Tibial artery (tissue), 4 donors: ENCODE results near the gene CDC16.

Source experiments
- DNase-seq, 2 donors: peaks; one replicate each; pipeline ENCODE4 v3.0.0-alpha.2; 2019
- H3K27ac ChIP-seq, 2 donors: fragments of 200-600 bp; sonication (generic) in 1 of 2; 1 replicate in 1 of 2; 2 replicates in 1 of 2; pipeline ENCODE4 v1.5.1; 2018 to 2019; ENCODE audit warnings: mild to moderate bottlenecking in 1 of 2
- H3K27me3 ChIP-seq, 2 donors: fragments of 200-600 bp; sonication (generic) in 1 of 2; one replicate each; pipeline versions ENCODE4 v1.5.1 to v1.6.0; 2016 to 2019
- H3K36me3 ChIP-seq, 3 donors: fragments of 200-600 bp; sonication (generic) in 2 of 3; one replicate each; pipeline ENCODE4 v1.5.1; 2016 to 2019; ENCODE audit warnings: mild to moderate bottlenecking in 2 of 3
- H3K4me1 ChIP-seq, 4 donors: fragments of 200-600 bp; sonication (generic) in 2 of 4; 1 replicate in 3 of 4; 2 replicates in 1 of 4; pipeline ENCODE4 v1.5.1; 2016 to 2019
- H3K4me3 ChIP-seq, 2 donors: fragments of 200-600 bp; sonication (generic) in 1 of 2; 1 replicate in 1 of 2; 2 replicates in 1 of 2; pipeline ENCODE4 v1.5.1; 2018 to 2019; ENCODE audit warnings: mild to moderate bottlenecking in 2 of 2
- H3K9me3 ChIP-seq, 3 donors: fragments of 200-600 bp; sonication (generic) in 1 of 3; one replicate each; pipeline ENCODE4 v1.5.1; 2016 to 2019
- CTCF ChIP-seq, 2 experiments: fragments of 200-600 bp in 1 of 2; fragments of 450-650 bp in 1 of 2; IDR thresholded peaks; one replicate each; pipeline ENCODE4 v1.5.1; 2017 to 2019; ENCODE audit warnings: antibody characterized with exemption in 2 of 2, mild to moderate bottlenecking in 1 of 2, moderate library complexity in 1 of 2
- intact Hi-C: fragments of 100-400 bp; cut with DNase I; formaldehyde crosslinking; loops from one replicate; pipeline ENCODE4 v1.15.0; 2023; ENCODE audit warnings: low total_unique reads

The CDC16 gene

GRCh38 chr13:114311908-114312307, 77.2 kb downstream of the CDC16 start:
- H3K4me3 ChIP-seq: no peak overlapping the region
- H3K4me1 ChIP-seq: peaks cover 0 to 26% (median 20%) of the 10 kb centered on the region in 4 donors
- no peaks in the 10 kb centered on the region for H3K27me3 ChIP-seq
- H3K9me3 ChIP-seq: no peaks in the 10 kb centered on the region
- no peak for TF ChIP-seq CTCF (IDR thresholded peaks at IDR 0.05)
- intact Hi-C loops: no loop called here
- H3K36me3 ChIP-seq: peaks cover under 1 to 3% (median 2%) of the 10 kb centered on the region in 3 donors
- DNase-seq: no peak
- no peak overlapping the region for H3K27ac ChIP-seq

- H3K4me3 ChIP-seq: peak overlapping the region; percentile 69 to 85
Measured at GRCh38 chr13:114313061-114313860, 78.6 kb downstream of the CDC16 start.

GRCh38 chr13:114314074-114314912, 79.6 kb downstream of the CDC16 start, which contains the start of gene CHAMP1:
Gene CHAMP1, plus strand, starts transcription at chr13:114314503. Its CDS starts 9,340 bp downstream, at chr13:114323843.
- H3K27ac ChIP-seq: peak within 1 kb of the TSS; percentile 83 to 89
- H3K4me3 ChIP-seq: peak within 1 kb of the TSS; percentile 69 to 85
- H3K36me3 ChIP-seq: no peaks in the 10 kb centered on the region
- no peaks in the 10 kb centered on the region for H3K9me3 ChIP-seq
- H3K27me3 ChIP-seq: no peaks in the 10 kb centered on the region
- peaks cover 0 to 49% (median 35%) of the 10 kb centered on the region in 4 donors for H3K4me1 ChIP-seq
- peak; percentile 93 to 98 for DNase-seq
- intact Hi-C loops: no loop called here
- TF ChIP-seq CTCF (IDR thresholded peaks at IDR 0.05): no peak

More at GRCh38 chr13:114313061-114313860, 78.6 kb downstream of the CDC16 start:
- intact Hi-C loops: no loop called here
- no peak for DNase-seq
- Histone ChIP-seq H3K27ac (peak overlapping the region; percentile 83 to 89), H3K4me1 (peaks cover 0 to 40% (median 29%) of the 10 kb centered on the region in 4 donors), H3K9me3 (no peaks in the 10 kb centered on the region), H3K36me3 (no peaks in the 10 kb centered on the region), H3K27me3 (no peaks in the 10 kb centered on the region)
- no peak for TF ChIP-seq CTCF (IDR thresholded peaks at IDR 0.05)

GRCh38 chr13:114315074-114315785, 80.5 kb downstream of the CDC16 start:
- H3K27me3 ChIP-seq: no peaks in the 10 kb centered on the region
- peaks cover 0 to 58% (median 42%) of the 10 kb centered on the region in 4 donors for H3K4me1 ChIP-seq
- peak overlapping the region; percentile 83 to 89 for H3K27ac ChIP-seq
- no peaks in the 10 kb centered on the region for H3K9me3 ChIP-seq
- no peak for DNase-seq
- peaks cover 0 to 3% (median 0%) of the 10 kb centered on the region in 3 donors for H3K36me3 ChIP-seq
- intact Hi-C loops: no loop called here
- peak overlapping the region; percentile 69 to 85 for H3K4me3 ChIP-seq
- TF ChIP-seq CTCF (IDR thresholded peaks at IDR 0.05): no peak

- Histone ChIP-seq H3K4me1 (peaks cover 0 to 56% (median 39%) of the 10 kb centered on the region in 4 donors), H3K27me3 (no peaks in the 10 kb centered on the region), H3K4me3 (no peak overlapping the region), H3K27ac (no peak overlapping the region), H3K36me3 (peaks cover 26 to 29% (median 27%) of the 10 kb centered on the region in 3 donors), H3K9me3 (no peaks in the 10 kb centered on the region)
- DNase-seq: no peak
- TF ChIP-seq CTCF (IDR thresholded peaks at IDR 0.05): no peak
- intact Hi-C loops: no loop called here
Measured at GRCh38 chr13:114318624-114319023, 83.9 kb downstream of the CDC16 start.
